ENCODE data around the gene CFAP100. TPM values are rescaled to one million over a fixed set of nuclear protein-coding genes. Genes with fewer than 3 reads are reported as not detected.

CFAP100 gene
- total RNA-seq, 1 donor from 2014 or later, result not detected

- intact Hi-C loops (cut with micrococcal nuclease), result no loop called here
Measured at GRCh38 chr3:126456766-126457388, 62.2 kb downstream of the CFAP100 start.

GRCh38 chr3:126459111-126459762, 64.5 kb downstream of the CFAP100 start:
- intact Hi-C loops (cut with micrococcal nuclease), result no loop called here

- intact Hi-C loops (cut with micrococcal nuclease), result no loop called here
Measured at GRCh38 chr3:126459763-126460127, 65.0 kb downstream of the CFAP100 start.

- intact Hi-C loops (cut with micrococcal nuclease), result no loop called here
Measured at GRCh38 chr3:126460381-126460780, 65.7 kb downstream of the CFAP100 start.

- intact Hi-C loops (cut with micrococcal nuclease), result no loop called here
Measured at GRCh38 chr3:126461450-126462070, 66.9 kb downstream of the CFAP100 start.

- intact Hi-C loops (cut with micrococcal nuclease), result no loop called here
Measured at GRCh38 chr3:126463521-126463920, 68.8 kb downstream of the CFAP100 start.

GRCh38 chr3:126464093-126464492, 69.4 kb downstream of the CFAP100 start:
- intact Hi-C loops (cut with micrococcal nuclease), result no loop called here

- intact Hi-C loops (cut with micrococcal nuclease), result no loop called here
Measured at GRCh38 chr3:126464494-126464893, 69.8 kb downstream of the CFAP100 start.

- intact Hi-C loops (cut with micrococcal nuclease), result no loop called here
Measured at GRCh38 chr3:126464997-126465396, 70.3 kb downstream of the CFAP100 start.

- intact Hi-C loops (cut with micrococcal nuclease), result no loop called here
Measured at GRCh38 chr3:126465928-126466544, 71.3 kb downstream of the CFAP100 start.

GRCh38 chr3:126466886-126467610, 72.3 kb downstream of the CFAP100 start:
- intact Hi-C loops (cut with micrococcal nuclease), result no loop called here

GRCh38 chr3:126467611-126467955, 72.9 kb downstream of the CFAP100 start:
- intact Hi-C loops (cut with micrococcal nuclease), result no loop called here

GRCh38 chr3:126468028-126468891, 73.6 kb downstream of the CFAP100 start:
- intact Hi-C loops (cut with micrococcal nuclease), result no loop called here

GRCh38 chr3:126469479-126469878, 74.8 kb downstream of the CFAP100 start:
- intact Hi-C loops (cut with micrococcal nuclease), result no loop called here

- intact Hi-C loops (cut with micrococcal nuclease), result no loop called here
Measured at GRCh38 chr3:126472277-126473006, 77.7 kb downstream of the CFAP100 start.

- intact Hi-C loops (cut with micrococcal nuclease), result loop anchor here (2.0 kb wide), 1 partner anchor 117 kb away; the partner anchor contains the start of gene KLF15
Measured at GRCh38 chr3:126473292-126474168, 78.8 kb downstream of the CFAP100 start.

- intact Hi-C loops (cut with micrococcal nuclease), result loop anchor here (1.0 to 5.0 kb wide), 5 partner anchors 118 to 1578 kb away; partner anchors contain the start of genes KLF15, SEC61A1 and SLC41A3
Measured at GRCh38 chr3:126474498-126475412, 80.0 kb downstream of the CFAP100 start.
